ENCODE measurements around the gene DHRS7C. TPM values are rescaled to one million over a fixed set of nuclear protein-coding genes. Genes with fewer than 3 reads are reported as not detected.

Gene DHRS7C
- total RNA-seq, 5 donors from 2014 or later (not counting 1 experiment from before 2014, with no cell fraction given), result not detected

DNA sequence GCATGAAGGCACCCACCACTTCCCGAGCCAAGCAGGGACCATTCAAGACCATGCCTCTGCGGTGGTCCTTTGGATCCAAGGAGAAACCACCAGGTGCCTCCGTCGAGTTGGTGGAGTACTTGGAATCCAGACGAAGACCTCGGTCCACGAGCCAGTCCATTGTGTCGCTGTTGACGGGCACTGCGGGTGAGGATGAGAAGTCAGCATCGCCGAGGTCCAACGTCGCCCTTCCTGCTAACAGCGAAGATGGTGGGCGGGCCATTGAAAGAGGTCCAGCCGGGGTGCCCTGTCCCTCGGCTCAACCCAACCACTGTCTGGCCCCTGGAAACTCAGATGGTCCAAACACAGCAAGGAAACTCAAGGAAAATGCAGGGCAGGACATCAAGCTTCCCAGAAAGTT, 63.4 kb downstream of the DHRS7C start:
- Histone ChIP-seq H3K27ac (ENCODE audit: low read length) (no peak overlapping the region), H3K36me3 (ENCODE audit: control insufficient read depth in 2 of 2, extremely low read depth in 1 of 2, insufficient read depth in 1 of 2, low read length in 1 of 2) (no peaks in the 10 kb centered on the region), H3K4me3 (ENCODE audit: control insufficient read depth in 1 of 2, extremely low read depth in 1 of 2, low read length in 1 of 2) (no peak overlapping the region), H3K4me1 (ENCODE audit: control insufficient read depth in 1 of 2, extremely low read depth in 1 of 2, insufficient read depth in 2 of 2, low read length in 2 of 2) (no peaks in the 10 kb centered on the region), H3K27me3 (replicated peaks in 1 of 2; ENCODE audit: control insufficient read depth in 2 of 2, extremely low read depth in 1 of 2, insufficient read depth in 2 of 2, low read length in 1 of 2) (peaks cover 0 to 19% of the 10 kb centered on the region in 2 experiments), H3K9me3 (no peaks in the 10 kb centered on the region)
- Mint-ChIP-seq H3K9me3 (no peaks in the 10 kb centered on the region), H3K4me3 (no peak overlapping the region), H3K27me3 (peaks cover 4 to 5% of the 10 kb centered on the region in 2 donors), H3K27ac (no peak overlapping the region), H3K4me1 (no peaks in the 10 kb centered on the region), H3K36me3 (no peaks in the 10 kb centered on the region)
- DNase-seq, result no peak
- WGBS (ENCODE audit: insufficient coverage), result 90% methylated on average over 18 of the region's 18 CpGs
- CTCF ChIA-PET, result no interaction called here
- POLR2A ChIA-PET, result no interaction called here
- ATAC-seq (replicated peaks in 1 of 4), result no peak

DNA sequence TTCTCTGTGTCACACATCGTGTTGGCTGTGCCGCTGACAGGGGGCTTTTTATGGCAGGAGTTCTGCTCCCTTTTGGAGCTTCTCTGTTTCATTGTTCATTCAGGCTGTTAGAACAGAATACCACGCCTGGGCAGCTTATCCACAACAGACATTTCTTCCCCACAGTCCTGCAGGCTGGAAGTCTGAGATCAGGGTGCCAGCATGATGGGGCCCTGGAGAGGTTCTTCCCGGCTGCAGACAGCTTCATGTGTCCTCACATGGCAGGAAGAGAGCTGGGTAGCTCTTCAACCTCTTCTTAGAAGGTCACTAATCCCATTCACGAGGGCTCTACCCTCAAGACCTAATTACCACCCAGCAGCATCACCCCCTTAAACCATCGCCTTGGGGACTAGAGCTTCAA, 65.1 kb downstream of the DHRS7C start:
- peaks cover 4 to 5% of the 10 kb centered on the region in 2 donors for H3K27me3 Mint-ChIP-seq
- no peak overlapping the region for H3K4me3 Mint-ChIP-seq
- Histone ChIP-seq H3K9me3 (no peaks in the 10 kb centered on the region), H3K4me1 (ENCODE audit: control insufficient read depth in 1 of 2, extremely low read depth in 1 of 2, insufficient read depth in 2 of 2, low read length in 2 of 2) (no peaks in the 10 kb centered on the region), H3K36me3 (ENCODE audit: control insufficient read depth in 2 of 2, extremely low read depth in 1 of 2, insufficient read depth in 1 of 2, low read length in 1 of 2) (no peaks in the 10 kb centered on the region), H3K27me3 (replicated peaks in 1 of 2; ENCODE audit: control insufficient read depth in 2 of 2, extremely low read depth in 1 of 2, insufficient read depth in 2 of 2, low read length in 1 of 2) (peaks cover 0 to 19% of the 10 kb centered on the region in 2 experiments), H3K4me3 (ENCODE audit: control insufficient read depth in 1 of 2, extremely low read depth in 1 of 2, low read length in 1 of 2) (no peak overlapping the region), H3K27ac (ENCODE audit: low read length) (no peak overlapping the region)
- H3K27ac Mint-ChIP-seq, result no peak overlapping the region
- ATAC-seq (replicated peaks in 1 of 4) (no peak), DNase-seq (no peak)
- no peaks in the 10 kb centered on the region for H3K36me3 Mint-ChIP-seq
- POLR2A ChIA-PET, result no interaction called here
- CTCF ChIA-PET, result no interaction called here
- no peaks in the 10 kb centered on the region for H3K9me3 Mint-ChIP-seq
- 67% methylated on average over 5 of the region's 6 CpGs for WGBS (ENCODE audit: insufficient coverage)
- H3K4me1 Mint-ChIP-seq, result no peaks in the 10 kb centered on the region

DNA sequence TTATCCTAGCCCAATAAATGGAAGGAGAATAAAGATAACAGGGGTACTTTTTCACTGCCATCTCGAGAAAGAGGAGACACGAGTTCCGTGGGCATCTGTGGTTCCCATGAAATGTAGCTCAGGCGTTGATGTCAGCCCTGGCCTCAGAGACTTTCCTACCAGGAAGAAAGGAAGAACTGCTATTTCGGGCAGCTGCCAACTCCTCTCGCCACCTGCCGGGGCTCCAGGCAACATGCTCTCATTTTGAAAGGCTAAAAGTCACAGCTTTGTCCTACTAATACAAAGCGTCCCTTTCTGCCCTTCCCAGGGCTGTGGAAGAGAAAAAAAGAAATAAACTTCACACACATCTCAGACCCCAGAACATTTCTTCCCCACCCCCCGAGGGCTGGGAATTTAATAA, 65.8 kb downstream of the DHRS7C start:
- POLR2A ChIA-PET, result no interaction called here
- H3K27me3 Mint-ChIP-seq, result peaks cover 4 to 5% of the 10 kb centered on the region in 2 donors
- WGBS (ENCODE audit: insufficient coverage), result 9% methylated on average over 4 of the region's 9 CpGs

More for the DNA sequence above, 65.8 kb downstream of the DHRS7C start:
- DNase-seq (no peak), ATAC-seq (replicated peaks in 1 of 4) (no peak)
- Histone ChIP-seq H3K27me3 (replicated peaks in 1 of 2; ENCODE audit: control insufficient read depth in 2 of 2, extremely low read depth in 1 of 2, insufficient read depth in 2 of 2, low read length in 1 of 2) (peaks cover 0 to 19% of the 10 kb centered on the region in 2 experiments), H3K36me3 (ENCODE audit: control insufficient read depth in 2 of 2, extremely low read depth in 1 of 2, insufficient read depth in 1 of 2, low read length in 1 of 2) (no peaks in the 10 kb centered on the region), H3K4me1 (ENCODE audit: control insufficient read depth in 1 of 2, extremely low read depth in 1 of 2, insufficient read depth in 2 of 2, low read length in 2 of 2) (no peaks in the 10 kb centered on the region), H3K27ac (ENCODE audit: low read length) (no peak overlapping the region), H3K9me3 (no peaks in the 10 kb centered on the region), H3K4me3 (ENCODE audit: control insufficient read depth in 1 of 2, extremely low read depth in 1 of 2, low read length in 1 of 2) (no peak overlapping the region)
- peaks cover 0 to 1% (median 0%) of the 10 kb centered on the region in 3 donors for H3K4me1 Mint-ChIP-seq
- no peaks in the 10 kb centered on the region for H3K9me3 Mint-ChIP-seq
- no peaks in the 10 kb centered on the region for H3K36me3 Mint-ChIP-seq
- CTCF ChIA-PET, result no interaction called here
- no peak overlapping the region for H3K4me3 Mint-ChIP-seq
- H3K27ac Mint-ChIP-seq, result no peak overlapping the region

Other genes starting within 250 kb of the DHRS7C start
- 10 to 100 TPM; 34.1 to 65.2 (median 57.8) TPM for gene STX8, start 215.8 kb downstream of the DHRS7C start, total RNA-seq
- gene CFAP52, start 214.9 kb downstream of the DHRS7C start, total RNA-seq, result not detected
- under 1 TPM; 0.16 to 0.35 (median 0.23) TPM for gene USP43, start 146.1 kb downstream of the DHRS7C start, total RNA-seq
- not detected for gene GSG1L2, start 30.5 kb upstream of the DHRS7C start, total RNA-seq
- gene GLP2R, start 34.3 kb upstream of the DHRS7C start, total RNA-seq, result not detected
- under 1 TPM in 1 of 5 donors, not detected in 4; 0.37 TPM for gene RCVRN, start 113.7 kb upstream of the DHRS7C start, total RNA-seq